HepG2 (cell line): ENCODE results near the gene ITPK1. TPM values are rescaled to one million over a fixed set of nuclear protein-coding genes. Genes with fewer than 3 reads are reported as not detected.

Experiments used
- ATAC-seq: fragments of 200-7000 bp; cut with Tn5 transposase; 3 replicates; pipeline ENCODE4 v1.9.1; 2020; ENCODE audit warnings: mild to moderate bottlenecking, moderate library complexity
- BruUV-seq: library from RNA; stranded (reverse); fragments of 400-500 nt; replicated peaks from 2 replicates; lab custom pipeline; 2021; lab: Mats Ljungman, UMichigan
- CTCF ChIA-PET: fragments of 300-600 bp; formaldehyde crosslinking; extraction: SDS; loops from one replicate; lab custom pipeline; 2021; ENCODE audit warnings: low total read pairs, inconsistent platforms, low intra/inter-chr PET ratio; lab: Yijun Ruan, JAX
- POLR2A ChIA-PET: fragments of 350-600 bp; sonication (Branson Sonifier 250); formaldehyde crosslinking; loops from one replicate; lab custom pipeline; 2020; ENCODE audit warnings: antibody characterized with exemption, inconsistent platforms; lab: Yijun Ruan, JAX
- DNase-seq: peaks from one replicate; pipeline ENCODE4 v3.0.0-alpha.2; 2015; ENCODE audit warnings: low spot score
- FAIRE-seq: peaks from 3 replicates; lab custom pipeline; 2011; peaks lifted over from hg19 to GRCh38; lab: Jason Lieb, UNC
- H2AFZ ChIP-seq: one replicate; pipeline ENCODE4 v1.6.1; 2011; ENCODE audit warnings: low read length, inconsistent platforms
- H3K27ac ChIP-seq: fragments of 300-600 bp; 3 replicates; pipeline ENCODE4 v1.8.0; 2011; ENCODE audit warnings: mixed run types, mild to moderate bottlenecking, mixed read lengths, low read length, inconsistent platforms; ENCODE audit not compliant: insufficient read depth; ENCODE audit errors: extremely low read length
- H3K27me3 ChIP-seq, 2 experiments: fragments of 200-600 bp in 1 of 2; 2 replicates in 1 of 2; 3 replicates in 1 of 2; pipeline versions ENCODE4 v1.6.0 to v1.8.0; 2011; ENCODE audit warnings: low read length in 2 of 2, mild to moderate bottlenecking in 2 of 2, moderate library complexity in 2 of 2, inconsistent platforms in 1 of 2; ENCODE audit not compliant: insufficient read depth in 2 of 2, control insufficient read depth in 1 of 2
- H3K36me3 ChIP-seq, 2 experiments: fragments of 200-600 bp in 1 of 2; replicated peaks in 1 of 2; 2 replicates in 1 of 2; 3 replicates in 1 of 2; pipeline versions ENCODE4 v1.5.1 to v1.8.0; 2011; ENCODE audit warnings: low read length in 2 of 2, inconsistent platforms in 1 of 2; ENCODE audit not compliant: insufficient read depth in 2 of 2, control insufficient read depth in 1 of 2
- H3K4me1 ChIP-seq: 2 replicates; pipeline ENCODE4 v1.5.1; 2012; ENCODE audit warnings: low read length, inconsistent platforms; ENCODE audit not compliant: insufficient read depth
- H3K4me2 ChIP-seq: 2 replicates; pipeline ENCODE4 v1.6.0; 2011; ENCODE audit warnings: low read depth, low read length, inconsistent platforms
- H3K4me3 ChIP-seq, 3 experiments: fragments of 200-600 bp in 1 of 3; sonication (generic), shearing (Covaris generic) in 1 of 3; replicated peaks in 1 of 3; 2 replicates each; pipeline ENCODE4 v1.5.1; 2011 to 2016; ENCODE audit warnings: low read length in 3 of 3, inconsistent platforms in 2 of 3, low read depth in 2 of 3, mild to moderate bottlenecking in 2 of 3, control low read depth in 1 of 3, mixed read lengths in 1 of 3; ENCODE audit not compliant: insufficient read depth in 1 of 3
- H3K79me2 ChIP-seq: one replicate; pipeline ENCODE4 v1.6.1; 2011; ENCODE audit warnings: low read length, inconsistent platforms; ENCODE audit not compliant: insufficient read depth
- H3K9ac ChIP-seq: 2 replicates; pipeline ENCODE4 v1.6.0; 2011; ENCODE audit warnings: mild to moderate bottlenecking, low read depth, low read length, inconsistent platforms; ENCODE audit not compliant: insufficient read depth
- H3K9me3 ChIP-seq: 2 replicates; pipeline ENCODE4 v1.5.1; 2012; ENCODE audit warnings: mild to moderate bottlenecking, low read length
- H4K20me1 ChIP-seq: 2 replicates; pipeline ENCODE4 v1.6.0; 2011; ENCODE audit warnings: inconsistent platforms, mild to moderate bottlenecking, low read length, moderate library complexity; ENCODE audit not compliant: insufficient read depth
- ATAD3A ChIP-seq: sonication (generic); formaldehyde crosslinking; IDR thresholded peaks from 2 replicates; pipeline ENCODE4 v1.4.0; 2020; ENCODE audit warnings: missing genetic modification reagents
- ATF7 ChIP-seq, 2 experiments: fragments of 450-650 bp in 1 of 2; sonication (generic) in 1 of 2; formaldehyde crosslinking in 1 of 2; IDR thresholded peaks; 2 replicates each; pipeline versions ENCODE4 v1.4.0 to v1.6.1; 2016 to 2020; ENCODE audit warnings: antibody characterized with exemption in 1 of 2, mild to moderate bottlenecking in 1 of 2, missing genetic modification reagents in 1 of 2
- CBFB ChIP-seq: sonication (generic); formaldehyde crosslinking; IDR thresholded peaks from 2 replicates; pipeline ENCODE4 v1.4.0; 2020; ENCODE audit warnings: missing genetic modification reagents
- FLYWCH1 ChIP-seq: sonication (generic); formaldehyde crosslinking; IDR thresholded peaks from 2 replicates; pipeline ENCODE4 v1.8.1; 2023; ENCODE audit warnings: mild to moderate bottlenecking, missing genetic modification reagents
- HIVEP1 ChIP-seq: sonication (generic); formaldehyde crosslinking; IDR thresholded peaks from 2 replicates; pipeline ENCODE4 v1.4.0; 2020; ENCODE audit warnings: mild to moderate bottlenecking, missing genetic modification reagents
- KLF12 ChIP-seq: sonication (generic); formaldehyde crosslinking; IDR thresholded peaks from 2 replicates; pipeline ENCODE4 v1.4.0; 2020; ENCODE audit warnings: missing genetic modification reagents, borderline replicate concordance
- MED13 ChIP-seq: sonication (generic); formaldehyde crosslinking; IDR thresholded peaks from 2 replicates; pipeline ENCODE4 v1.5.0; 2020; ENCODE audit warnings: missing genetic modification reagents
- NFIC ChIP-seq: IDR thresholded peaks from 2 replicates; pipeline ENCODE4 v1.6.1; 2012; ENCODE audit warnings: mild to moderate bottlenecking, low read length, inconsistent platforms
- RBFOX2 ChIP-seq: fragments of 200-400 bp; formaldehyde crosslinking; IDR thresholded peaks from 2 replicates; pipeline ENCODE4 v1.6.1; 2017; ENCODE audit warnings: low read depth, mild to moderate bottlenecking, low read length
- SCMH1 ChIP-seq: sonication (generic); formaldehyde crosslinking; IDR thresholded peaks from 2 replicates; pipeline ENCODE4 v1.9.0; 2021; ENCODE audit warnings: missing genetic modification reagents, mild to moderate bottlenecking, borderline replicate concordance
- ZNF382 ChIP-seq: sonication (generic); formaldehyde crosslinking; IDR thresholded peaks from 2 replicates; pipeline ENCODE4 v1.5.0; 2020; ENCODE audit warnings: missing genetic modification reagents, mild to moderate bottlenecking, borderline replicate concordance
- ZNF619 ChIP-seq: sonication (generic); formaldehyde crosslinking; IDR thresholded peaks from 2 replicates; pipeline ENCODE4 v1.4.0; 2020; ENCODE audit warnings: mild to moderate bottlenecking, missing genetic modification reagents
- WGBS: methylation state at CpG from one replicate; pipeline ENCODE4 v1.1.6; 2017; ENCODE audit warnings: low lambda C conversion rate; 5-methylcytosine and 5-hydroxymethylcytosine counted together
- in situ Hi-C: cut with HindIII; loops from 2 replicates; pipeline ENCODE4 v1.10.0; 2017; ENCODE audit warnings: low pct_unique_long_range_greater_than_20kb; ENCODE audit not compliant: extremely low pct_ligation_motif_present
- intact Hi-C: fragments of 100-400 bp; cut with micrococcal nuclease; formaldehyde crosslinking; loops from one replicate; pipeline ENCODE4 v1.10.0; 2022; ENCODE audit not compliant: unreplicated experiment
- polyA plus RNA-seq, 8 experiments: library from polyadenylated mRNA; depleted of rRNA in 3 of 8; stranded (reverse) in 7 of 8; unstranded in 1 of 8; fragments of >200 nt; fragmentation: Illumina TruSeq in 4 of 8; extraction: Trizol in 4 of 8; gene quantifications; 2 replicates each; pipeline versions ENCODE4 v1.2.1 to v1.2.3, GENCODE V29; 2011 to 2016; ENCODE audit warnings: low read depth in 4 of 8, missing spikeins in 1 of 8, mixed read lengths in 1 of 8; ENCODE audit not compliant: insufficient read depth in 1 of 8
- total RNA-seq, 5 experiments: library from RNA; depleted of rRNA; stranded (reverse); fragments of >200 nt; fragmentation: Illumina TruSeq; extraction: Trizol; gene quantifications; 2 replicates each; pipeline ENCODE4 v1.2.3, GENCODE V29; 2016; ENCODE audit warnings: low read depth in 1 of 5
- TF ChIP-seq, protein P1 (sequence below): sonication (generic); formaldehyde crosslinking; IDR thresholded peaks from 2 replicates; pipeline ENCODE4 v1.5.0; 2020; ENCODE audit warnings: mild to moderate bottlenecking, missing genetic modification reagents, borderline replicate concordance
- TF ChIP-seq, protein P2 (sequence below): sonication (generic); formaldehyde crosslinking; IDR thresholded peaks from 2 replicates; pipeline ENCODE4 v1.8.0; 2022; ENCODE audit warnings: mild to moderate bottlenecking, missing genetic modification reagents; ENCODE audit not compliant: insufficient replicate concordance

The ITPK1 gene
- total and polyA plus RNA-seq, 2 of the 13 experiments (the other 11 are each of a cell fraction or from before 2014, with no cell fraction given): 20.5 to 47.5 TPM

DNA sequence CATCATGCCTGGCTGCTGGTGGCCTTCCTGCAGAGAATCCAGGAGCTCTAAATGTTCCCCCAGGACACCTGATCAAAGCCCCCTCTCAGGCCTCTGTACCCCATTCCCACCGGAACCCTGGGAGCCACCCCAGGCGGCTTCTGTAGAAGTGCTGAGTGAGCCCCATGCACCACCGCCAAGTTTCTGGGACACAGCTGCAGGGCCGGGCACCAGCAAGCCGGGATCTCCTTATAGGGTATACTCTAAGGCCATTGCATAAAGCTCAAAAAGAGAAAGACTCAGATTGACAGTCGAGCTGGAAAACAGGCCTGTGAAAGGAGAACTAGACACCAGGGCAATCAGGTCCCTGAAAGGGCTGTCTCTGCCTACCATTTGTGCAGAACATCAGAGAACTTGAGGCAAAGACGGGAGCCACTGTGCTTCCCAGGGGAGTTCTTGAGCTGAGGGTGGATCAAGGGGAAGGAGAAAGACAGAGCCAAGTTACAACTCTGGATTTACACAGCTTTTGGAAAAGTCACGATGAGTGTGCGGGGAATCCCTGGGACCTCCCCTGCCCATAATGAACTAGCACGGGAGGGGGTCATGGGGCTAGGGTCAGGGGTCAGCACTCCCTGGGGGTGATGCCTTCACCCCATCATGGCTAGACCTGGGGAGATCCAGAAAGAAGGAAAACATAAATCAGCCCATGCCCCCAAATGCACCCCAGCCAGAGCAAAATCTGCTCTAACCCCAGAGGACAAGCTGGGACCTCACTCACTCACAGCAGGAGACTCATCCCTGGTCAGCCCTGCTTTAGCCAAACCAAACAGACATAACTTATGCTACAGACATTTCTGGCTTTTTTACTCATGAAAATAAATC, 51.1 kb downstream of the ITPK1 start:
- ATAC-seq (no peak), DNase-seq (no peak), FAIRE-seq (no peak)
- in situ Hi-C loops: no loop called here
- no peak overlapping the region for H3K9ac ChIP-seq
- BruUV-seq: no TSS peak
- TF ChIP-seq ATAD3A (CRISPR knock-in tag) (no peak), KLF12 (CRISPR knock-in tag) (no peak), SCMH1 (CRISPR knock-in tag) (no peak), HIVEP1 (CRISPR knock-in tag) (no peak), ZNF382 (CRISPR knock-in tag) (no peak), NFIC (no peak), ZNF619 (no peak), RBFOX2 (no peak), MED13 (CRISPR knock-in tag) (no peak), ATF7 (IDR thresholded peaks at IDR 0.05) (no peak), ATF7 (CRISPR knock-in tag; IDR thresholded peaks at IDR 0.05) (no peak), FLYWCH1 (CRISPR knock-in tag) (no peak), CBFB (CRISPR knock-in tag) (no peak)
- TF ChIP-seq, protein P1, sequence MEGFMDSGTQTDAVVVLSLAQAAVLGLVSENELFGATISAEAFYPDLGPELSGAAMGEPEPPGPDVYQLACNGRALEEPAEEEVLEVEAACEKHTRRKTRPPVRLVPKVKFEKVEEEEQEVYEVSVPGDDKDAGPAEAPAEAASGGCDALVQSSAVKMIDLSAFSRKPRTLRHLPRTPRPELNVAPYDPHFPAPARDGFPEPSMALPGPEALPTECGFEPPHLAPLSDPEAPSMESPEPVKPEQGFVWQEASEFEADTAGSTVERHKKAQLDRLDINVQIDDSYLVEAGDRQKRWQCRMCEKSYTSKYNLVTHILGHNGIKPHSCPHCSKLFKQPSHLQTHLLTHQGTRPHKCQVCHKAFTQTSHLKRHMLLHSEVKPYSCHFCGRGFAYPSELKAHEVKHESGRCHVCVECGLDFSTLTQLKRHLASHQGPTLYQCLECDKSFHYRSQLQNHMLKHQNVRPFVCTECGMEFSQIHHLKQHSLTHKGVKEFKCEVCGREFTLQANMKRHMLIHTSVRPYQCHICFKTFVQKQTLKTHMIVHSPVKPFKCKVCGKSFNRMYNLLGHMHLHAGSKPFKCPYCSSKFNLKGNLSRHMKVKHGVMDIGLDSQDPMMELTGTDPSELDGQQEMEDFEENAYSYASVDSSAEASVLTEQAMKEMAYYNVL (CRISPR knock-in tag): no peak
- TF ChIP-seq, protein P2, sequence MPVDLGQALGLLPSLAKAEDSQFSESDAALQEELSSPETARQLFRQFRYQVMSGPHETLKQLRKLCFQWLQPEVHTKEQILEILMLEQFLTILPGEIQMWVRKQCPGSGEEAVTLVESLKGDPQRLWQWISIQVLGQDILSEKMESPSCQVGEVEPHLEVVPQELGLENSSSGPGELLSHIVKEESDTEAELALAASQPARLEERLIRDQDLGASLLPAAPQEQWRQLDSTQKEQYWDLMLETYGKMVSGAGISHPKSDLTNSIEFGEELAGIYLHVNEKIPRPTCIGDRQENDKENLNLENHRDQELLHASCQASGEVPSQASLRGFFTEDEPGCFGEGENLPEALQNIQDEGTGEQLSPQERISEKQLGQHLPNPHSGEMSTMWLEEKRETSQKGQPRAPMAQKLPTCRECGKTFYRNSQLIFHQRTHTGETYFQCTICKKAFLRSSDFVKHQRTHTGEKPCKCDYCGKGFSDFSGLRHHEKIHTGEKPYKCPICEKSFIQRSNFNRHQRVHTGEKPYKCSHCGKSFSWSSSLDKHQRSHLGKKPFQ: no peak
- no peaks in the 10 kb centered on the region for H4K20me1 ChIP-seq
- peaks cover 20% of the 10 kb centered on the region for H3K4me1 ChIP-seq
- H2AFZ ChIP-seq: no peak overlapping the region
- H3K4me3 ChIP-seq: no peak overlapping the region
- intact Hi-C loops: no loop called here
- H3K4me2 ChIP-seq: no peak overlapping the region
- H3K9me3 ChIP-seq: no peaks in the 10 kb centered on the region
- CTCF ChIA-PET: no interaction called here
- H3K27ac ChIP-seq: no peak overlapping the region
- POLR2A ChIA-PET: no interaction called here
- H3K36me3 ChIP-seq: no peaks in the 10 kb centered on the region
- no peaks in the 10 kb centered on the region for H3K79me2 ChIP-seq
- WGBS: 94% methylated on average over 8 of the region's 10 CpGs
- H3K27me3 ChIP-seq: no peaks in the 10 kb centered on the region
